GM12878 (cell line): Measurements from ENCODE around the gene UBXN11. TPM values are rescaled to one million over a fixed set of nuclear protein-coding genes. Genes with fewer than 3 reads are reported as not detected.

ENCODE experiments used
- ATAC-seq: fragments of 200-7000 bp; cut with Tn5 transposase; 3 replicates; pipeline ENCODE4 v1.9.1; 2020; ENCODE audit warnings: mild to moderate bottlenecking, moderate library complexity
- BruUV-seq: library from RNA; stranded (reverse); fragments of 400-500 nt; replicated peaks from 2 replicates; lab custom pipeline; 2021; lab: Mats Ljungman, UMichigan
- CTCF ChIA-PET: fragments of 300-600 bp; sonication (Branson Sonifier 250); formaldehyde crosslinking; extraction: SDS; loops from one replicate; lab custom pipeline; 2021; ENCODE audit warnings: inconsistent platforms; lab: Yijun Ruan, JAX
- POLR2A ChIA-PET: fragments of 350-600 bp; formaldehyde crosslinking; extraction: SDS; loops from one replicate; lab custom pipeline; 2021; ENCODE audit warnings: inconsistent platforms; lab: Charles Lee
- RAD21 ChIA-PET: fragments of 300-600 bp; sonication (Branson Sonifier 250); formaldehyde crosslinking; loops from one replicate; lab custom pipeline; 2023; ENCODE audit warnings: antibody characterized with exemption; ENCODE audit not compliant: unreplicated experiment; lab: Charles Lee
- SMC1A ChIA-PET: fragments of 300-600 bp; sonication (Branson Sonifier 250); formaldehyde crosslinking; loops from one replicate; lab custom pipeline; 2023; ENCODE audit not compliant: unreplicated experiment, uncharacterized antibody; lab: Charles Lee
- DNase-seq: peaks from one replicate; pipeline ENCODE4 v3.0.0-alpha.2; 2011; ENCODE audit warnings: low read depth, low spot score
- FAIRE-seq: peaks from 3 replicates; lab custom pipeline; 2011; peaks lifted over from hg19 to GRCh38; lab: Jason Lieb, UNC
- H2AFZ ChIP-seq: 2 replicates; pipeline ENCODE4 v1.6.0; 2011; ENCODE audit warnings: low read depth, low read length, control low read depth; ENCODE audit not compliant: control insufficient read depth
- H3K27ac ChIP-seq: 2 replicates; pipeline ENCODE4 v1.5.1; 2011; ENCODE audit warnings: control low read depth; ENCODE audit not compliant: control insufficient read depth, insufficient read depth
- H3K27me3 ChIP-seq, 2 experiments: replicated peaks in 1 of 2; 2 replicates each; pipeline versions ENCODE4 v1.6.0 to v1.6.1; 2011; ENCODE audit warnings: low read length in 1 of 2; ENCODE audit not compliant: control insufficient read depth in 2 of 2, insufficient read depth in 2 of 2
- H3K36me3 ChIP-seq, 2 experiments: 2 replicates each; pipeline ENCODE4 v1.5.1; 2011; ENCODE audit warnings: low read length in 1 of 2; ENCODE audit not compliant: control insufficient read depth in 2 of 2, insufficient read depth in 2 of 2
- H3K4me1 ChIP-seq: 2 replicates; pipeline ENCODE4 v1.6.1; 2011; ENCODE audit warnings: mild to moderate bottlenecking, low read length, moderate library complexity, mixed read lengths; ENCODE audit not compliant: control insufficient read depth, insufficient read depth
- H3K4me2 ChIP-seq: 2 replicates; pipeline ENCODE4 v1.6.0; 2011; ENCODE audit warnings: control low read depth; ENCODE audit not compliant: control insufficient read depth, insufficient read depth
- H3K4me3 ChIP-seq: fragments of 200-600 bp; sonication (generic); 2 replicates; pipeline ENCODE4 v1.5.1; 2016
- H3K79me2 ChIP-seq: 2 replicates; pipeline ENCODE4 v1.6.0; 2011; ENCODE audit warnings: low read length; ENCODE audit not compliant: control insufficient read depth, insufficient read depth
- H3K9ac ChIP-seq: 2 replicates; pipeline ENCODE4 v1.8.0; 2011; ENCODE audit warnings: low read length, control low read depth, mixed read lengths; ENCODE audit not compliant: control insufficient read depth, insufficient read depth
- H3K9me3 ChIP-seq: replicated peaks from 3 replicates; pipeline ENCODE4 v1.5.1; 2011; ENCODE audit warnings: mild to moderate bottlenecking, low read length; ENCODE audit not compliant: control insufficient read depth, insufficient read depth
- H4K20me1 ChIP-seq: 2 replicates; pipeline ENCODE4 v1.6.0; 2011; ENCODE audit not compliant: control insufficient read depth, insufficient read depth
- ASH2L ChIP-seq: fragments of 300-600, 200-600 bp; sonication (generic); IDR thresholded peaks from 2 replicates; pipeline ENCODE4 v1.6.1; 2017; ENCODE audit warnings: low read depth, mild to moderate bottlenecking, borderline replicate concordance
- BRCA1 ChIP-seq: IDR thresholded peaks from 2 replicates; pipeline ENCODE4 v1.6.1; 2011; ENCODE audit warnings: low read depth, low read length, improper control_type of control experiment
- HDGF ChIP-seq: fragments of 450-650 bp; IDR thresholded peaks from 2 replicates; pipeline ENCODE4 v1.6.1; 2016; ENCODE audit warnings: antibody characterized with exemption
- NFXL1 ChIP-seq: fragments of 450-650 bp; IDR thresholded peaks from 2 replicates; pipeline ENCODE4 v1.6.1; 2017; ENCODE audit warnings: antibody characterized with exemption, mild to moderate bottlenecking, borderline replicate concordance
- POU2F2 ChIP-seq: IDR thresholded peaks from 3 replicates; pipeline ENCODE4 v1.6.1; 2011; ENCODE audit warnings: low read depth, mild to moderate bottlenecking, low read length, borderline replicate concordance
- PRDM15 ChIP-seq: fragments of 450-650 bp; formaldehyde crosslinking; IDR thresholded peaks from 2 replicates; pipeline ENCODE4 v1.4.0; 2020; ENCODE audit warnings: mild to moderate bottlenecking, moderate library complexity
- RCOR1 ChIP-seq: conservative IDR thresholded peaks from 2 replicates; pipeline ENCODE4 v1.6.1; 2012; ENCODE audit warnings: low read depth, low read length, improper control_type of control experiment
- RFX5 ChIP-seq: IDR thresholded peaks from 2 replicates; pipeline ENCODE4 v1.6.1; 2011; ENCODE audit warnings: low read depth, low read length, improper control_type of control experiment
- SMARCA5 ChIP-seq: fragments of 450-650 bp; IDR thresholded peaks from 2 replicates; pipeline ENCODE4 v1.6.1; 2017; ENCODE audit warnings: mild to moderate bottlenecking
- ZBTB4 ChIP-seq: fragments of 450-650 bp; formaldehyde crosslinking; IDR thresholded peaks from 2 replicates; pipeline ENCODE4 v1.4.0; 2022; ENCODE audit warnings: mild to moderate bottlenecking, moderate library complexity
- WGBS: methylation state at CpG from one replicate; pipeline ENCODE4 v1.1.6; 2016; ENCODE audit warnings: low lambda C conversion rate; ENCODE audit not compliant: insufficient replicate concordance, insufficient coverage; ENCODE audit errors: missing lambda C conversion rate; 5-methylcytosine and 5-hydroxymethylcytosine counted together
- in situ Hi-C: fragments of 300-500 bp; cut with MboI; formaldehyde crosslinking; loops from 9 replicates; pipeline ENCODE4 v1.14.3; 2018; ENCODE audit warnings: mixed read lengths
- intact Hi-C: fragments of 100-400 bp; cut with micrococcal nuclease; formaldehyde crosslinking; loops from one replicate; pipeline ENCODE4 v1.14.2; 2022; ENCODE audit not compliant: unreplicated experiment
- polyA plus RNA-seq, 11 experiments: library from polyadenylated mRNA; depleted of rRNA in 4 of 11; unstranded in 6 of 11; stranded (reverse) in 5 of 11; fragments of >200 nt; fragmentation: Nextera tagmentation in 4 of 11; fragmentation: Illumina TruSeq in 1 of 11; extraction: Ambion mirVana in 4 of 11; extraction: Trizol in 1 of 11; gene quantifications; 1 replicate in 1 of 11; 2 replicates in 10 of 11; pipeline versions ENCODE4 v1.2.1 to v1.2.3, GENCODE V29; 2011 to 2016; ENCODE audit warnings: inconsistent platforms in 2 of 11, missing spikeins in 2 of 11, low read depth in 1 of 11
- total RNA-seq, 4 experiments: library from RNA; depleted of rRNA in 3 of 4; stranded (reverse); fragments of >200 nt in 3 of 4; fragmentation: Illumina TruSeq in 1 of 4; extraction: Trizol in 1 of 4; gene quantifications; 2 replicates each; pipeline versions ENCODE4 v1.2.1 to v1.2.3, GENCODE V29; 2013 to 2021

The UBXN11 gene
- total and polyA plus RNA-seq, 10 of the 15 experiments (the other 5 are each of a cell fraction or from before 2014, with no cell fraction given), result 0.32 to 34.4 (median 9.6) TPM

- TF ChIP-seq PRDM15 (CRISPR knock-in tag), result no peak
- TF ChIP-seq HDGF, result no peak
Observed at GRCh38 chr1:26327956-26328362, 21.5 kb upstream of the UBXN11 start (continued).

GRCh38 chr1:26324550-26324949, 18.1 kb upstream of the UBXN11 start:
- POLR2A ChIA-PET, result no interaction called here
- 65% methylated on average over 3 of the region's 3 CpGs for WGBS
- DNase-seq (no peak), FAIRE-seq (no peak), ATAC-seq (no peak)
- Histone ChIP-seq H3K4me2 (no peak overlapping the region), H3K27me3 (no peaks in the 10 kb centered on the region), H3K9me3 (no peaks in the 10 kb centered on the region), H2AFZ (no peak overlapping the region), H3K27ac (no peak overlapping the region), H3K4me1 (peaks cover 15% of the 10 kb centered on the region), H3K36me3 (peaks cover 0 to 3% of the 10 kb centered on the region in 2 experiments; a peak in 1 of 4 replicates), H3K4me3 (no peak overlapping the region), H3K79me2 (peaks cover 6% of the 10 kb centered on the region), H3K9ac (no peak overlapping the region)
- SMC1A ChIA-PET, result interaction anchor here (14.9 kb wide), 1 partner anchor 36 kb away, joined by 474 read pairs; no protein-coding TSS in a partner anchor
- RAD21 ChIA-PET, result interaction anchor here (1.0 kb wide), 1 partner anchor 40 kb away, joined by 3 read pairs; no protein-coding TSS in a partner anchor
- no TSS peak for BruUV-seq
- intact Hi-C loops, result loop anchor here (5.0 kb wide), 1 partner anchor 157 kb away; the partner anchor contains the start of genes C1orf232 and ZNF593
- TF ChIP-seq ASH2L, result no peak
- TF ChIP-seq RFX5, result no peak
- TF ChIP-seq SMARCA5, result no peak
- TF ChIP-seq RCOR1, result no peak
- TF ChIP-seq POU2F2, result no peak
- no peak for TF ChIP-seq NFXL1
- TF ChIP-seq ZBTB4 (CRISPR knock-in tag), result no peak
- no peak for TF ChIP-seq BRCA1
- TF ChIP-seq, all 136 proteins: peak for 0
- H4K20me1 ChIP-seq, result no peaks in the 10 kb centered on the region
- CTCF ChIA-PET, result interaction anchor here (11.6 kb wide), 1 partner anchor 42 kb away, joined by 879 read pairs; the partner anchor contains the start of gene SH3BGRL3
- in situ Hi-C loops, result loop anchor here (5.0 kb wide), 2 partner anchors 37 to 152 kb away; partner anchors contain the start of gene ZNF593OS
